ENCODE data around the gene DKK1.

Gene DKK1

DNA sequence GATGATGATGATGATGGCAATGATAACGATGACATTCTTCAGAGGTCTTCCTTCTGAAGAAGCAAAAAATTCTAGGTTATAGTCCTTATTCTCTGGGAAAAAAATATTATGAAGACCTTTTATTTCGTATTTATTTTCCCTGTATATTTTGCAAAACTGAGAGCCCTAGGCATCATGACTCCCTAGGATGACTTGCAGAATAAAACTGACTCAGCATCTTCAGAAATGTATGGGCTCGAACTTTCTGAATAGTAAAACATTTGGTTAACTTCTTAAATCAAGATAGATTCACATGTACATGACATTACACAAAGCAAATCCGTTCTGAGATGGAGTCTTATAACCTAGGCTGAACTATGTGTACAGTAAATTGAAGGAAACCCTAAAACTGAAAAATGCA lies 29.4 kb downstream of the DKK1 start:
- H3K4me3 ChIP-seq (ENCODE audit: control insufficient read depth, low read depth, low read length) = no peak overlapping the region
- TF ChIP-seq, protein P1, sequence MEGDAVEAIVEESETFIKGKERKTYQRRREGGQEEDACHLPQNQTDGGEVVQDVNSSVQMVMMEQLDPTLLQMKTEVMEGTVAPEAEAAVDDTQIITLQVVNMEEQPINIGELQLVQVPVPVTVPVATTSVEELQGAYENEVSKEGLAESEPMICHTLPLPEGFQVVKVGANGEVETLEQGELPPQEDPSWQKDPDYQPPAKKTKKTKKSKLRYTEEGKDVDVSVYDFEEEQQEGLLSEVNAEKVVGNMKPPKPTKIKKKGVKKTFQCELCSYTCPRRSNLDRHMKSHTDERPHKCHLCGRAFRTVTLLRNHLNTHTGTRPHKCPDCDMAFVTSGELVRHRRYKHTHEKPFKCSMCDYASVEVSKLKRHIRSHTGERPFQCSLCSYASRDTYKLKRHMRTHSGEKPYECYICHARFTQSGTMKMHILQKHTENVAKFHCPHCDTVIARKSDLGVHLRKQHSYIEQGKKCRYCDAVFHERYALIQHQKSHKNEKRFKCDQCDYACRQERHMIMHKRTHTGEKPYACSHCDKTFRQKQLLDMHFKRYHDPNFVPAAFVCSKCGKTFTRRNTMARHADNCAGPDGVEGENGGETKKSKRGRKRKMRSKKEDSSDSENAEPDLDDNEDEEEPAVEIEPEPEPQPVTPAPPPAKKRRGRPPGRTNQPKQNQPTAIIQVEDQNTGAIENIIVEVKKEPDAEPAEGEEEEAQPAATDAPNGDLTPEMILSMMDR (conservative IDR thresholded peaks at IDR 0.05; ENCODE audit: control insufficient read depth, insufficient read depth, low read depth, low read length) = no peak
- DNase-seq (ENCODE audit: low read depth) = no peak

DNA sequence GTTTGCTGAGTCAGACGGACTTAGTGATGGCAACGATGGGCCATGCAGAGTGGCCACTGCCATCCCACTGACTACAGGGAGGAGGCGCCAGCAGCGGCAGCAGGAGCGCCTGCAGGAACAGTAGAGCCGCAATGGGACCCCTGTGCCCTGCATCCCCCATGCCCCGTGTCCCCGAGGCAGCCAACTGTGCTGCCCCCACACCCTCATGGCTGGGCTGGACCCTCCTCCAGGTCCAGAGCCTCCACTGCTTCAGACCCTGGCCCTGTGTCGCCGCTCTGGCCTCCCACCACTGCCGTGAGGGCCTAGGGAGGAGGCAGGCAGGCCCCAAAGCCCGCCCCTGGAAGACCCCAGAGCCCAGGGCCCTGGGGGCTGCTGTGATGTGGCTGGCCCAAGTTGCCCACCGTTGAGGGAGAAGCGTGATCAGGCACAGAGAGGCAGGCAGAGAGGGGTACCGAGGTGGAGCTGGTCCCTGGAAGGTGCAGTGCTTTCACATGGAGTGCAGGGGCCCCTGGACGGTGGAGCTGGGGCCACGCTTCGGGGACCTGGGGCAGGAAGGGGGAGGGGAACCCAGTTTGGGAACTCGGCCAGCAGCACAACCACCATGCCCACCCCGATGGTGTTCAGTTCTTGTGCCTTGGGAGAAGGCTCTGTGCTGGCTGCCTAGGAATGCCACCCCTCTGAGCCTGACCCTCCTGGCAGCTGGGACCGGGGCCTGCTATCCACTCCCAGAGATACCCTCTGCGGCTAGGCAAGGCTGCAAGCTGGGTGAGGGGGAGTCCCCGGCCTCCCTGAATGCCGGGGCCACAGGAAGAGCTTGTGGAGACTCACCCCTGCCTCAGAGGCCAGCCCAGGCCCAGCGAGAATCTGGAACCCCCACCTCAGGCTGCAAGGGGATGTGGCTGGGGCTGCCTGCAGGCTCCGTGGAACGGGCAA lies 32.6 kb downstream of the DKK1 start:
- H3K4me3 ChIP-seq (ENCODE audit: control insufficient read depth, low read depth, low read length) = no peak overlapping the region
- TF ChIP-seq, protein P1 (conservative IDR thresholded peaks at IDR 0.05; ENCODE audit: control insufficient read depth, insufficient read depth, low read depth, low read length) = no peak
- DNase-seq (ENCODE audit: low read depth) = no peak

DNA sequence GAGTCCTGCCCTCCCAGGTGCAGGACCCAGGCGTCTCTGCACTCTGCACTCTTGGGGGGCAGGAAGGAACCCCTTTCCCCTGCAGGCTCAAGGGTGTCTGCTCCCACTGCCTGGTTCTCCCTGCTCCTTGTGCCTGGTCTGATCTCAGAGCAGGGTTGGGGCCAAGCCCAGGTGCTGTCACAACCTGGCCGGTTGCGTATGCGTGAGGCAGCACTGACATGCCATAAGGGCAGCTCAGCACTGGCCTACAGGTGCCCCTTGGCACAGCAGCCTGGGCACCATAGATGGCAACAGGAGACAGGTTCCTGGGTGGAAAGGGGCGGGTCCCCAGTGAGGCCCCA lies 33.2 kb downstream of the DKK1 start:
- TF ChIP-seq, protein P1 (conservative IDR thresholded peaks at IDR 0.05; ENCODE audit: control insufficient read depth, insufficient read depth, low read depth, low read length) = no peak
- no peak for DNase-seq (ENCODE audit: low read depth)
- no peak overlapping the region for H3K4me3 ChIP-seq (ENCODE audit: control insufficient read depth, low read depth, low read length)

DNA sequence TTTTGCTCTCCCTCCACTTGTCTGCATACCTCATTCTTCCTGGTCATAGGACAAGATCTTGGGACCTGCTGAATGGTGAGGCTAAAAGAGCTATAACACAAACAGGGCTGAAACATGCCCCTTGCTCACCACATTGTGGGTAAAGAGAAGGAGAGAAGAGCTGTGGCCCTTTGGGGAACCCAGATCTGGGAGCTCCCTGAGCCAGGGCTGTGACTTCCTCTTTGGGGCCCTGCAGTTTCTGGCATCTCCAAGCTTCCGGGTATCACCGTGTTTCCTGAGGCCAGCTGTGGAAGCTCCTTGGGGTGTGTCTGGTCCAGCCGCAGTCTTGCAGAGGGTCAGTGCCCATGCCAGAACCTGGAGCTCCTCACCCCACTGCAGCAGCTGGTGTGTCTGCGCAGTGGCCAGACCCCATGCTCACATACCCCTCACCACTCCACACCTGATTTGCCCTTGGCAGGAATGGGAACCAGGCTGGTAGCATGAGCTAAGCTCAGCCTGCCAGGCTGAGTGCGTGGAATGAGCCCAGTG lies 34.0 kb downstream of the DKK1 start:
- TF ChIP-seq, protein P1 (conservative IDR thresholded peaks at IDR 0.05; ENCODE audit: control insufficient read depth, insufficient read depth, low read depth, low read length) = no peak
- no peak for DNase-seq (ENCODE audit: low read depth)
- H3K4me3 ChIP-seq (ENCODE audit: control insufficient read depth, low read depth, low read length) = no peak overlapping the region

DNA sequence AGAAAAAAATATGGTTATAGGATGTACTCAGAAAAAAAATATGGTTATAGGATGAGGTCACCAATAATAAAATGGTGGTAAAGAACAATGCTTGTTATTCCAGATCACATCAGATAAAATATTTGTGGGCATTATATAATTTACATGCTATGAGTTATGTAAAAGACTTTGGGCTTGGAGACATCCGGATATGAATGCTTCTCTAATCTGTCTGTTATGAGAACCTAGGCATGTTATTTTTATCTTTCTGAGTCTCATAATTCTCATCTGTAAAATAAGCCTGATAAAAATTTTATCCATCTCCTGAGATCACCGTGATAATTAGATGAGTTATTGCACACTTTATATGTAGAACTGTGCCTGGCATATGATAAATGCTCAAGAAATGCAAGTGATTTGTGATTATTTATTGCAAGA lies 37.8 kb downstream of the DKK1 start:
- H3K4me3 ChIP-seq (ENCODE audit: control insufficient read depth, low read depth, low read length) = no peak overlapping the region
- DNase-seq (ENCODE audit: low read depth) = no peak
- TF ChIP-seq, protein P1 (conservative IDR thresholded peaks at IDR 0.05; ENCODE audit: control insufficient read depth, insufficient read depth, low read depth, low read length) = no peak

DNA sequence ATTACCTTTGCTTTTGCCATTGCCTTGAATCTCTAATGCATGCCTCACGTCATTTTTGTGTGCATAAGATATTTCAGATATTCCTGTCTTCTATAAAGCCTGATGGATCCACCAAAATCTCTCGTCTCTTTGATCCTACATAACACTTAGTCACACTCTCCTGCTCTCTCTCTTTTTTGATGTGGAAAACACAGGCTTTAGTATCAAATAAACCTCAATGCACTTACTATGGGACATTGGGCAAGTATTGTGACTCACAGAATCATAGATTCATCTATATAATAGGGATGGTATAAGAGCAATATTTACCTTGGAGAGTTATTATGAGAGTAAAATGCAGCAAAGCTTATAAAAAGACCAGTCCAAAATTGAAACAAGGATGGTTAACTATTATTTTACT lies 39.1 kb downstream of the DKK1 start:
- no peak for DNase-seq (ENCODE audit: low read depth)
- TF ChIP-seq, protein P1 (conservative IDR thresholded peaks at IDR 0.05; ENCODE audit: control insufficient read depth, insufficient read depth, low read depth, low read length) = no peak
- H3K4me3 ChIP-seq (ENCODE audit: control insufficient read depth, low read depth, low read length) = no peak overlapping the region

Measured in fibroblast of mammary gland (primary cell).